ENCODE measurements around the gene CHCHD6. TPM values are rescaled to one million over a fixed set of nuclear protein-coding genes. Genes with fewer than 3 reads are reported as not detected.

Gene CHCHD6
- total RNA-seq, 2 experiments from 2014 or later: 8.7 to 9.3 TPM

DNA sequence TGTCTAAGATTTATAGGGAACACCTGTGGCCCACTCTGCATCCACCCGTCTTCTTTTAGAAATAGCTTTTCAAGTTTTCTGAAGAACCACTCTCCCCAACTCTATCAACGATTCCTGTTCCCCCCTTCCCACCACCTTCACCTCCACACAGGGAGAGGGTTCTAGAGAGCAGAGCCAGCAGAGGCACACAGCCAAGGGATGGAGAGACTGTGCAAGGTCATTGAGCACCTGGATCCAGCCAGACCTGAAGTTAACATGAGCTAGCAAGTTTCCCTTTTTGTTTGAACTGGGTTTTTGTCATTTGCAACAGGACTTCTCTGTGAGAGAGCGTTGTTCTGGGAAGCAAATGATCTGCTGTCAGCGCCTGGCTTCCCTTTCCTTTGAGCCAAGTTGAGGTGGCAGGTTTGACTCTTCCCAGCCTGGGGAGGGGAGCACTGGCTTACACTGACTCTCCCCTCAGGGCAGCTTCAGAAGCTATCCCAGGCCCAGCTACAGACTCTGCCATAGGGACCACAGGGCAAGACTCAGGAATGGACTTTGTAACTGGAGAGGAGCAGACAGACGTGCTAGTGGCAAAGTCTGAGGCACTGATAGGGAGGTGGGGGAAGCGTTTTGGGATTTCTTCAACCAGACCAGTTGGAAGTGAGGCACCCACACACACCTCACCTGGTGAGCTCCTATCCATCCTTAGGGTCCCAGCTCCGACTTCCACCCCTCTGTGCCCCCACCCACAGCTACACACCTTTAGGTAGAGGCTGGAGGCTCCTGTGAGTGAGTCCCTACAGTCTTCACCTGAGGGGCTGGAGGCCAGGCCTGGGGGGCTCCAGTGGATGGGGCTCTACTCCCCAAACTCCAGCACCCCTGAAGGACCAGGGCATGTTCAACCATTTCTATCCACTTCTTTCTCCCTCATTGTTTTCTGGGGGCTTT, 259.5 kb downstream of the CHCHD6 start:
- CTCF ChIA-PET: no interaction called here

DNA sequence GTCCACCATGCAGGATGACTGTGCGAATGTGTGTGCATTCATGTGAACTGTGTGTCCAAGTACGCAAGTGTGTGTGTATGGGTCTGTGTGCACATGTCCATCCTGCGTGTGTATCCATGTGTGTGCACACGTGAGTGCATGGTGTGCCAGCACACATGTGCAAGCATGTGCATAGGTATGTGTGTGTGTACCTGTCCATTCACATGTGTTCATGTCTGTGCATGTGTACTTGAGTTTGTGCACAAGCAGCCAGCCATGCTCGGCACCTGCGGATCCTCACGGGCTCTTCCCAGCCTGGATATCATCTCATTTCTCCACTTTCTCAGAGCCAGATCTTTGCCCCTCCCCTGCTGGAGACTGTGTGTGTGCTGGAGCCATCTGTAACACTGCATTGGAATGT, 260.2 kb downstream of the CHCHD6 start:
- no peak overlapping the region for H3K27ac Mint-ChIP-seq
- Histone ChIP-seq H3K27ac (ENCODE audit: low read depth in 1 of 2, low read length in 2 of 2) (no peak overlapping the region), H3K4me1 (ENCODE audit: insufficient read depth, low read length) (no peaks in the 10 kb centered on the region), H3K27me3 (ENCODE audit: control insufficient read depth in 1 of 2, insufficient read depth in 2 of 2, low read length in 2 of 2) (no peaks in the 10 kb centered on the region), H3K36me3 (ENCODE audit: insufficient read depth, low read length) (no peaks in the 10 kb centered on the region), H3K9me3 (ENCODE audit: control insufficient read depth in 1 of 2, insufficient read depth in 1 of 2, low read length in 2 of 2) (no peaks in the 10 kb centered on the region), H3K4me3 (ENCODE audit: low read length) (no peak overlapping the region)
- CTCF ChIA-PET: no interaction called here
- no peak overlapping the region for H3K4me3 Mint-ChIP-seq
- POLR2A ChIA-PET: no interaction called here
- TF ChIP-seq, protein P1, sequence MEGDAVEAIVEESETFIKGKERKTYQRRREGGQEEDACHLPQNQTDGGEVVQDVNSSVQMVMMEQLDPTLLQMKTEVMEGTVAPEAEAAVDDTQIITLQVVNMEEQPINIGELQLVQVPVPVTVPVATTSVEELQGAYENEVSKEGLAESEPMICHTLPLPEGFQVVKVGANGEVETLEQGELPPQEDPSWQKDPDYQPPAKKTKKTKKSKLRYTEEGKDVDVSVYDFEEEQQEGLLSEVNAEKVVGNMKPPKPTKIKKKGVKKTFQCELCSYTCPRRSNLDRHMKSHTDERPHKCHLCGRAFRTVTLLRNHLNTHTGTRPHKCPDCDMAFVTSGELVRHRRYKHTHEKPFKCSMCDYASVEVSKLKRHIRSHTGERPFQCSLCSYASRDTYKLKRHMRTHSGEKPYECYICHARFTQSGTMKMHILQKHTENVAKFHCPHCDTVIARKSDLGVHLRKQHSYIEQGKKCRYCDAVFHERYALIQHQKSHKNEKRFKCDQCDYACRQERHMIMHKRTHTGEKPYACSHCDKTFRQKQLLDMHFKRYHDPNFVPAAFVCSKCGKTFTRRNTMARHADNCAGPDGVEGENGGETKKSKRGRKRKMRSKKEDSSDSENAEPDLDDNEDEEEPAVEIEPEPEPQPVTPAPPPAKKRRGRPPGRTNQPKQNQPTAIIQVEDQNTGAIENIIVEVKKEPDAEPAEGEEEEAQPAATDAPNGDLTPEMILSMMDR (IDR thresholded peaks at IDR 0.05): no peak
- ATAC-seq (ENCODE audit: poor library complexity): no peak
- H3K36me3 Mint-ChIP-seq (ENCODE audit: low read depth): no peaks in the 10 kb centered on the region
- no peaks in the 10 kb centered on the region for H3K9me3 Mint-ChIP-seq
- intact Hi-C loops (cut with DNase I, micrococcal nuclease): no loop called here
- no peaks in the 10 kb centered on the region for H3K27me3 Mint-ChIP-seq
- DNase-seq: no peak
- no peaks in the 10 kb centered on the region for H3K4me1 Mint-ChIP-seq (ENCODE audit: low read depth)

More for the DNA sequence above, 259.5 kb downstream of the CHCHD6 start:
- POLR2A ChIA-PET: no interaction called here
- no peaks in the 10 kb centered on the region for H3K9me3 Mint-ChIP-seq
- H3K36me3 ChIP-seq (ENCODE audit: insufficient read depth, low read length): no peaks in the 10 kb centered on the region
- no peak overlapping the region for H3K4me3 ChIP-seq (ENCODE audit: low read length)
- intact Hi-C loops (cut with DNase I, micrococcal nuclease): no loop called here
- DNase-seq: no peak
- no peaks in the 10 kb centered on the region for H3K36me3 Mint-ChIP-seq (ENCODE audit: low read depth)
- no peaks in the 10 kb centered on the region for H3K9me3 ChIP-seq (ENCODE audit: control insufficient read depth in 1 of 2, insufficient read depth in 1 of 2, low read length in 2 of 2)
- H3K4me3 Mint-ChIP-seq: no peak overlapping the region
- H3K27ac ChIP-seq (ENCODE audit: low read depth in 1 of 2, low read length in 2 of 2): no peak overlapping the region
- no peaks in the 10 kb centered on the region for H3K27me3 Mint-ChIP-seq
- no peak for ATAC-seq (ENCODE audit: poor library complexity)
- H3K27me3 ChIP-seq (ENCODE audit: control insufficient read depth in 1 of 2, insufficient read depth in 2 of 2, low read length in 2 of 2): no peaks in the 10 kb centered on the region
- no peaks in the 10 kb centered on the region for H3K4me1 ChIP-seq (ENCODE audit: insufficient read depth, low read length)
- H3K27ac Mint-ChIP-seq: no peak overlapping the region
- TF ChIP-seq, protein P1 (IDR thresholded peaks at IDR 0.05): no peak
- H3K4me1 Mint-ChIP-seq (ENCODE audit: low read depth): no peaks in the 10 kb centered on the region

DNA sequence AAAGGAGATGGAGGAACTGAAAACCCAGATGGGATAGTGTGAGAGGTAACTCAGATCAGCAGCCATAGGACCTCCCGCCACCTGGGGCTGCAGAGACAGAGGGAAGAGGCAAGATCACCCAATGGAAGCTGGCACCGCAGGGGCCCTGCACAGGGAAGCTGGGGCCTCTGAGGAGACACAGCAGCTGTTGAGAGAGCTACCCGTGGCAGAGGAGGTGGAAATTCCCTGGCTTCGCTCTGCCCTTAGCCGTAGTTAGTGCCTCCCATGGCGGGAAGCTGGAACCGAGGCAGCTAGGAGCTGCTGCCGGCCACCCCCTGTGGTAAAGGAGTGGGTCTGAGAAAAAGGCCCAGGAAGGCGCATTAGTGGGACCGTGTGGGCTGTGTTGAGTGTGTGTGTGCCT, 260.9 kb downstream of the CHCHD6 start:
- DNase-seq: no peak

More for the DNA sequence above, 260.9 kb downstream of the CHCHD6 start:
- no peak overlapping the region for H3K4me3 ChIP-seq (ENCODE audit: low read length)
- Mint-ChIP-seq H3K9me3 (no peaks in the 10 kb centered on the region), H3K27me3 (no peaks in the 10 kb centered on the region), H3K4me1 (ENCODE audit: low read depth) (no peaks in the 10 kb centered on the region), H3K36me3 (ENCODE audit: low read depth) (no peaks in the 10 kb centered on the region), H3K4me3 (no peak overlapping the region), H3K27ac (no peak overlapping the region)
- ChIA-PET CTCF (no interaction called here), POLR2A (no interaction called here)
- intact Hi-C loops (cut with DNase I, micrococcal nuclease): no loop called here
- H3K36me3 ChIP-seq (ENCODE audit: insufficient read depth, low read length): no peaks in the 10 kb centered on the region
- TF ChIP-seq, protein P1 (IDR thresholded peaks at IDR 0.05): no peak
- no peak overlapping the region for H3K27ac ChIP-seq (ENCODE audit: low read depth in 1 of 2, low read length in 2 of 2)
- H3K4me1 ChIP-seq (ENCODE audit: insufficient read depth, low read length): no peaks in the 10 kb centered on the region
- H3K27me3 ChIP-seq (ENCODE audit: control insufficient read depth in 1 of 2, insufficient read depth in 2 of 2, low read length in 2 of 2): no peaks in the 10 kb centered on the region
- ATAC-seq (ENCODE audit: poor library complexity): no peak
- H3K9me3 ChIP-seq (ENCODE audit: control insufficient read depth in 1 of 2, insufficient read depth in 1 of 2, low read length in 2 of 2): no peaks in the 10 kb centered on the region
